GM12878 (cell line): ENCODE data around the gene PON1. TPM values are rescaled to one million over a fixed set of nuclear protein-coding genes. Genes with fewer than 3 reads are reported as not detected.

Experiments
- ATAC-seq: fragments of 200-7000 bp; cut with Tn5 transposase; 3 replicates; pipeline ENCODE4 v1.9.1; 2020; ENCODE audit warnings: mild to moderate bottlenecking, moderate library complexity
- BruUV-seq: library from RNA; stranded (reverse); fragments of 400-500 nt; replicated peaks from 2 replicates; lab custom pipeline; 2021; lab: Mats Ljungman, UMichigan
- CTCF ChIA-PET: fragments of 300-600 bp; sonication (Branson Sonifier 250); formaldehyde crosslinking; extraction: SDS; loops from one replicate; lab custom pipeline; 2021; ENCODE audit warnings: inconsistent platforms; lab: Yijun Ruan, JAX
- POLR2A ChIA-PET: fragments of 350-600 bp; formaldehyde crosslinking; extraction: SDS; loops from one replicate; lab custom pipeline; 2021; ENCODE audit warnings: inconsistent platforms; lab: Charles Lee
- RAD21 ChIA-PET: fragments of 300-600 bp; sonication (Branson Sonifier 250); formaldehyde crosslinking; loops from one replicate; lab custom pipeline; 2023; ENCODE audit warnings: antibody characterized with exemption; ENCODE audit not compliant: unreplicated experiment; lab: Charles Lee
- SMC1A ChIA-PET: fragments of 300-600 bp; sonication (Branson Sonifier 250); formaldehyde crosslinking; loops from one replicate; lab custom pipeline; 2023; ENCODE audit not compliant: unreplicated experiment, uncharacterized antibody; lab: Charles Lee
- DNase-seq: peaks from one replicate; pipeline ENCODE4 v3.0.0-alpha.2; 2011; ENCODE audit warnings: low read depth, low spot score
- FAIRE-seq: peaks from 3 replicates; lab custom pipeline; 2011; peaks lifted over from hg19 to GRCh38; lab: Jason Lieb, UNC
- H2AFZ ChIP-seq: 2 replicates; pipeline ENCODE4 v1.6.0; 2011; ENCODE audit warnings: low read depth, low read length, control low read depth; ENCODE audit not compliant: control insufficient read depth
- H3K27ac ChIP-seq: 2 replicates; pipeline ENCODE4 v1.5.1; 2011; ENCODE audit warnings: control low read depth; ENCODE audit not compliant: control insufficient read depth, insufficient read depth
- H3K27me3 ChIP-seq, 2 experiments: replicated peaks in 1 of 2; 2 replicates each; pipeline versions ENCODE4 v1.6.0 to v1.6.1; 2011; ENCODE audit warnings: low read length in 1 of 2; ENCODE audit not compliant: control insufficient read depth in 2 of 2, insufficient read depth in 2 of 2
- H3K36me3 ChIP-seq, 2 experiments: 2 replicates each; pipeline ENCODE4 v1.5.1; 2011; ENCODE audit warnings: low read length in 1 of 2; ENCODE audit not compliant: control insufficient read depth in 2 of 2, insufficient read depth in 2 of 2
- H3K4me1 ChIP-seq: 2 replicates; pipeline ENCODE4 v1.6.1; 2011; ENCODE audit warnings: mild to moderate bottlenecking, low read length, moderate library complexity, mixed read lengths; ENCODE audit not compliant: control insufficient read depth, insufficient read depth
- H3K4me2 ChIP-seq: 2 replicates; pipeline ENCODE4 v1.6.0; 2011; ENCODE audit warnings: control low read depth; ENCODE audit not compliant: control insufficient read depth, insufficient read depth
- H3K4me3 ChIP-seq: fragments of 200-600 bp; sonication (generic); 2 replicates; pipeline ENCODE4 v1.5.1; 2016
- H3K79me2 ChIP-seq: 2 replicates; pipeline ENCODE4 v1.6.0; 2011; ENCODE audit warnings: low read length; ENCODE audit not compliant: control insufficient read depth, insufficient read depth
- H3K9ac ChIP-seq: 2 replicates; pipeline ENCODE4 v1.8.0; 2011; ENCODE audit warnings: low read length, control low read depth, mixed read lengths; ENCODE audit not compliant: control insufficient read depth, insufficient read depth
- H3K9me3 ChIP-seq: replicated peaks from 3 replicates; pipeline ENCODE4 v1.5.1; 2011; ENCODE audit warnings: mild to moderate bottlenecking, low read length; ENCODE audit not compliant: control insufficient read depth, insufficient read depth
- H4K20me1 ChIP-seq: 2 replicates; pipeline ENCODE4 v1.6.0; 2011; ENCODE audit not compliant: control insufficient read depth, insufficient read depth
- CREM ChIP-seq: IDR thresholded peaks from 2 replicates; pipeline ENCODE4 v1.6.1; 2014; ENCODE audit warnings: antibody characterized with exemption, low read depth
- E4F1 ChIP-seq: fragments of 450-650 bp; IDR thresholded peaks from 2 replicates; pipeline ENCODE4 v1.6.1; 2018; ENCODE audit warnings: borderline replicate concordance, mild to moderate bottlenecking; ENCODE audit not compliant: partially characterized antibody
- FOXK2 ChIP-seq: fragments of 450-650 bp; IDR thresholded peaks from 2 replicates; pipeline ENCODE4 v1.6.1; 2017; ENCODE audit warnings: mild to moderate bottlenecking, moderate library complexity
- FOXM1 ChIP-seq: IDR thresholded peaks from 2 replicates; pipeline ENCODE4 v1.6.1; 2012; ENCODE audit warnings: low read depth, mild to moderate bottlenecking, inconsistent platforms, low read length, moderate library complexity
- MLLT1 ChIP-seq: fragments of 450-650 bp; IDR thresholded peaks from 2 replicates; pipeline ENCODE4 v1.6.1; 2016; ENCODE audit warnings: mild to moderate bottlenecking
- PML ChIP-seq: IDR thresholded peaks from 2 replicates; pipeline ENCODE4 v1.6.1; 2012; ENCODE audit warnings: low read length, inconsistent platforms
- RB1 ChIP-seq: fragments of 450-650 bp; formaldehyde crosslinking; IDR thresholded peaks from 2 replicates; pipeline ENCODE4 v1.6.1; 2017; ENCODE audit warnings: mild to moderate bottlenecking, borderline replicate concordance
- RELA ChIP-seq: fragments of 450-650 bp; IDR thresholded peaks from 2 replicates; pipeline ENCODE4 v1.8.0; 2014; ENCODE audit warnings: borderline replicate concordance; ENCODE audit not compliant: partially characterized antibody
- RUNX3 ChIP-seq: IDR thresholded peaks from 2 replicates; pipeline ENCODE4 v1.6.1; 2012; ENCODE audit warnings: low read length, inconsistent platforms
- SMAD5 ChIP-seq: IDR thresholded peaks from 2 replicates; pipeline ENCODE4 v1.6.1; 2016; ENCODE audit warnings: antibody characterized with exemption, low read depth
- SMC3 ChIP-seq: IDR thresholded peaks from 2 replicates; pipeline ENCODE4 v1.6.1; 2011; ENCODE audit warnings: low read length, improper control_type of control experiment, borderline replicate concordance
- TCF7 ChIP-seq: IDR thresholded peaks from 2 replicates; pipeline ENCODE4 v1.6.1; 2014; ENCODE audit warnings: antibody characterized with exemption, borderline replicate concordance
- WRNIP1 ChIP-seq: IDR thresholded peaks from 2 replicates; pipeline ENCODE4 v1.6.1; 2011; ENCODE audit warnings: low read depth, low read length, improper control_type of control experiment, borderline replicate concordance
- YY1 ChIP-seq: IDR thresholded peaks from 2 replicates; pipeline ENCODE4 v1.6.1; 2011; ENCODE audit warnings: low read depth, mild to moderate bottlenecking, low read length
- ZBTB40 ChIP-seq: fragments of 450-650 bp; IDR thresholded peaks from 2 replicates; pipeline ENCODE4 v1.6.1; 2016; ENCODE audit warnings: mild to moderate bottlenecking, moderate library complexity, borderline replicate concordance
- ZNF274 ChIP-seq: IDR thresholded peaks from one replicate; pipeline ENCODE4 v1.8.0; 2011; ENCODE audit not compliant: insufficient read length, insufficient read depth
- ZZZ3 ChIP-seq: IDR thresholded peaks from 2 replicates; pipeline ENCODE4 v1.6.1; 2011; ENCODE audit warnings: low read depth; ENCODE audit not compliant: control insufficient read depth, insufficient read length
- WGBS: methylation state at CpG from one replicate; pipeline ENCODE4 v1.1.6; 2016; ENCODE audit warnings: low lambda C conversion rate; ENCODE audit not compliant: insufficient replicate concordance, insufficient coverage; ENCODE audit errors: missing lambda C conversion rate; 5-methylcytosine and 5-hydroxymethylcytosine counted together
- in situ Hi-C: fragments of 300-500 bp; cut with MboI; formaldehyde crosslinking; loops from 9 replicates; pipeline ENCODE4 v1.14.3; 2018; ENCODE audit warnings: mixed read lengths
- intact Hi-C: fragments of 100-400 bp; cut with micrococcal nuclease; formaldehyde crosslinking; loops from one replicate; pipeline ENCODE4 v1.14.2; 2022; ENCODE audit not compliant: unreplicated experiment
- polyA plus RNA-seq, 11 experiments: library from polyadenylated mRNA; depleted of rRNA in 4 of 11; unstranded in 6 of 11; stranded (reverse) in 5 of 11; fragments of >200 nt; fragmentation: Nextera tagmentation in 4 of 11; fragmentation: Illumina TruSeq in 1 of 11; extraction: Ambion mirVana in 4 of 11; extraction: Trizol in 1 of 11; gene quantifications; 1 replicate in 1 of 11; 2 replicates in 10 of 11; pipeline versions ENCODE4 v1.2.1 to v1.2.3, GENCODE V29; 2011 to 2016; ENCODE audit warnings: inconsistent platforms in 2 of 11, missing spikeins in 2 of 11, low read depth in 1 of 11
- total RNA-seq, 4 experiments: library from RNA; depleted of rRNA in 3 of 4; stranded (reverse); fragments of >200 nt in 3 of 4; fragmentation: Illumina TruSeq in 1 of 4; extraction: Trizol in 1 of 4; gene quantifications; 2 replicates each; pipeline versions ENCODE4 v1.2.1 to v1.2.3, GENCODE V29; 2013 to 2021

The PON1 gene
- total and polyA plus RNA-seq, 10 of the 15 experiments (the other 5 are each of a cell fraction or from before 2014, with no cell fraction given) = 0.10 to 0.26 (median 0.23) TPM; not detected in 4

- TF ChIP-seq RUNX3 (no peak), TCF7 (no peak), MLLT1 (no peak), PML (no peak), SMAD5 (no peak), CREM (no peak), RB1 (no peak), FOXK2 (no peak), E4F1 (no peak)
These were observed 68.6 kb downstream of the PON1 start (continued) for GRCh38 chr7:95255691-95256090.

GRCh38 chr7:95253986-95254385, 70.3 kb downstream of the PON1 start:
- FAIRE-seq = no peak
- CTCF ChIA-PET = interaction anchor here (0.6 to 1.7 kb wide), 5 partner anchors 15 to 818 kb away, joined by 3 to 6 read pairs (median 3); no protein-coding TSS in a partner anchor
- RAD21 ChIA-PET = interaction anchor here (2.2 kb wide), 1 partner anchor 223 kb away, joined by 9 read pairs; no protein-coding TSS in a partner anchor
- no peaks in the 10 kb centered on the region for H3K4me1 ChIP-seq
- H3K9ac ChIP-seq = no peak overlapping the region
- no peak for ATAC-seq
- DNase-seq = no peak
- WGBS = 4% methylated on average over 1 of the region's 1 CpG
- no peaks in the 10 kb centered on the region for H3K9me3 ChIP-seq
- no TSS peak for BruUV-seq
- SMC1A ChIA-PET = interaction anchor here (0.5 to 1.8 kb wide), 11 partner anchors 11 to 448 kb away, joined by 3 to 8 read pairs (median 3); no protein-coding TSS in a partner anchor
- H2AFZ ChIP-seq = no peak overlapping the region
- no peaks in the 10 kb centered on the region for H3K36me3 ChIP-seq
- no peak overlapping the region for H3K27ac ChIP-seq
- TF ChIP-seq YY1 (no peak), ZZZ3 (no peak), WRNIP1 (no peak), ZNF274 (no peak), SMC3 (no peak), RELA (no peak), ZBTB40 (no peak), FOXM1 (no peak)
- TF ChIP-seq, all 136 proteins: peak for 0
- no peaks in the 10 kb centered on the region for H3K27me3 ChIP-seq
- H4K20me1 ChIP-seq = no peaks in the 10 kb centered on the region
- POLR2A ChIA-PET = interaction anchor here (1.4 kb wide), 1 partner anchor 15 kb away, joined by 3 read pairs; no protein-coding TSS in a partner anchor
- in situ Hi-C loops = no loop called here
- no peak overlapping the region for H3K4me3 ChIP-seq
- intact Hi-C loops = no loop called here
- no peak overlapping the region for H3K4me2 ChIP-seq
- H3K79me2 ChIP-seq = no peaks in the 10 kb centered on the region
